HepG2 (cell line): ENCODE data around the gene ARHGAP12. TPM values are rescaled to one million over a fixed set of nuclear protein-coding genes. Genes with fewer than 3 reads are reported as not detected.

Experiments
- ELF1 ChIP-seq: sonication (generic); formaldehyde crosslinking; IDR thresholded peaks from 2 replicates; pipeline ENCODE4 v1.4.0; 2020; ENCODE audit warnings: missing genetic modification reagents
- PHF5A ChIP-seq: IDR thresholded peaks from one replicate; pipeline ENCODE4 v1.6.1; 2018; ENCODE audit warnings: low read depth, missing genetic modification reagents; ENCODE audit not compliant: unreplicated experiment
- POLR2A ChIP-seq, 2 experiments: IDR thresholded peaks; 2 replicates each; pipeline ENCODE4 v1.6.1; 2011; ENCODE audit warnings: low read depth in 2 of 2, low read length in 2 of 2, mild to moderate bottlenecking in 1 of 2, moderate library complexity in 1 of 2; ENCODE audit not compliant: insufficient read depth in 1 of 2
- RXRA ChIP-seq: sonication (generic); formaldehyde crosslinking; IDR thresholded peaks from 2 replicates; pipeline ENCODE4 v1.5.1; 2020; ENCODE audit warnings: missing genetic modification reagents
- XRCC5 ChIP-seq: fragments of 200-400 bp; formaldehyde crosslinking; optimal IDR thresholded peaks from 2 replicates; pipeline ENCODE3; 2017; ENCODE audit warnings: mild to moderate bottlenecking, low read length
- ZEB1 ChIP-seq: IDR thresholded peaks from 2 replicates; pipeline ENCODE4 v1.6.1; 2012; ENCODE audit warnings: mild to moderate bottlenecking, low read depth, inconsistent platforms; ENCODE audit not compliant: insufficient replicate concordance
- ZNF253 ChIP-seq: sonication (generic); formaldehyde crosslinking; IDR thresholded peaks from 2 replicates; pipeline ENCODE4 v1.8.0; 2022; ENCODE audit warnings: mild to moderate bottlenecking, missing genetic modification reagents, borderline replicate concordance
- polyA plus RNA-seq, 8 experiments: library from polyadenylated mRNA; depleted of rRNA in 3 of 8; stranded (reverse) in 7 of 8; unstranded in 1 of 8; fragments of >200 nt; fragmentation: Illumina TruSeq in 4 of 8; extraction: Trizol in 4 of 8; gene quantifications; 2 replicates each; pipeline versions ENCODE4 v1.2.1 to v1.2.3, GENCODE V29; 2011 to 2016; ENCODE audit warnings: low read depth in 4 of 8, missing spikeins in 1 of 8, mixed read lengths in 1 of 8; ENCODE audit not compliant: insufficient read depth in 1 of 8
- total RNA-seq, 5 experiments: library from RNA; depleted of rRNA; stranded (reverse); fragments of >200 nt; fragmentation: Illumina TruSeq; extraction: Trizol; gene quantifications; 2 replicates each; pipeline ENCODE4 v1.2.3, GENCODE V29; 2016; ENCODE audit warnings: low read depth in 1 of 5
- TF ChIP-seq, protein P1 (sequence below): sonication (generic); formaldehyde crosslinking; IDR thresholded peaks from 2 replicates; pipeline ENCODE4 v1.4.0; 2020; ENCODE audit warnings: low read depth, missing genetic modification reagents
- TF ChIP-seq, protein P2 (sequence below): IDR thresholded peaks from 2 replicates; pipeline ENCODE4 v1.6.1; 2016
- TF ChIP-seq, protein P3 (sequence below): sonication (generic); formaldehyde crosslinking; IDR thresholded peaks from 2 replicates; pipeline ENCODE4 v1.4.0; 2020; ENCODE audit warnings: missing genetic modification reagents, borderline replicate concordance
- TF ChIP-seq, protein P4 (sequence below): IDR thresholded peaks from 2 replicates; pipeline ENCODE4 v1.6.1; 2018; ENCODE audit warnings: missing genetic modification reagents, mild to moderate bottlenecking, missing compliant biosample characterization
- TF ChIP-seq, protein P5 (sequence below): IDR thresholded peaks from 2 replicates; pipeline ENCODE4 v1.4.0; 2020; ENCODE audit warnings: mild to moderate bottlenecking, missing genetic modification reagents
- TF ChIP-seq, protein P6 (sequence below): sonication (generic); formaldehyde crosslinking; IDR thresholded peaks from 2 replicates; pipeline ENCODE4 v1.5.1; 2020; ENCODE audit warnings: mild to moderate bottlenecking, missing genetic modification reagents, moderate library complexity

ARHGAP12 gene
- total and polyA plus RNA-seq, 2 of the 13 experiments (the other 11 are each of a cell fraction or from before 2014, with no cell fraction given), result 25.0 to 54.6 TPM

DNA sequence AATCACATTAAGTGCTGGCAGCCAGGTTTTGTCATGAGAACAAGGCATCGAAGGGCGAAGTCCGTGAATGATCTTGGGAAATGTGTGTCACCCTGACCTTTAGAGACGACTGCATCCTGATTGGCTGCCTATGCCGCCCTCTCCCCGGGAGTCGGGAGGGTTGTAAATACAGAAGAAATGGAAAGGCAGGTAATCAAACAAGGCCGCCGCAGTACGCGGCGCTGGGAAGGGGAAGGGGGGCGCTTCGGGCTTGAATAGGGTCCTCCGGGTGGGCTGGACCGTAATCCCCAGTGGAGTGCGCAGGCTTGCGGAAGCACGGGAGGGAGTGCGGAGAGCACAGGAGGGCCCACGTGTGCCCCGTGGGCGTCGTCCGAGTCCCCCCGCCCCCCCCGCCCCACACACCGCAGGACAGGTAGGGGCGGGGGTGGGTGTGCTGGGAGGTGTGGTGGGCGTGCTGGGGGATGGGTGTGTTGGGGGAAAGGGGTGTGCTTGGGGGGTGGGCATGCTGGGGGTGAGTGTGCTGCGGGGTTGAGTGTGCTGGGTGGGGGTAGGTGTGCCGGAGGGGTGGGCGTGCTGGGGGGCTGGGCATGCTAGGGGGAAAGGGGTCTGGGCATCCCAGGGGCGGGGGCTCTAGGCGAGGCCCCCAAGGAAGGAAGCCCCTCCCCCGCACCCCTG lies 169.4 kb downstream of the ARHGAP12 start (continued):
- TF ChIP-seq, protein P1, sequence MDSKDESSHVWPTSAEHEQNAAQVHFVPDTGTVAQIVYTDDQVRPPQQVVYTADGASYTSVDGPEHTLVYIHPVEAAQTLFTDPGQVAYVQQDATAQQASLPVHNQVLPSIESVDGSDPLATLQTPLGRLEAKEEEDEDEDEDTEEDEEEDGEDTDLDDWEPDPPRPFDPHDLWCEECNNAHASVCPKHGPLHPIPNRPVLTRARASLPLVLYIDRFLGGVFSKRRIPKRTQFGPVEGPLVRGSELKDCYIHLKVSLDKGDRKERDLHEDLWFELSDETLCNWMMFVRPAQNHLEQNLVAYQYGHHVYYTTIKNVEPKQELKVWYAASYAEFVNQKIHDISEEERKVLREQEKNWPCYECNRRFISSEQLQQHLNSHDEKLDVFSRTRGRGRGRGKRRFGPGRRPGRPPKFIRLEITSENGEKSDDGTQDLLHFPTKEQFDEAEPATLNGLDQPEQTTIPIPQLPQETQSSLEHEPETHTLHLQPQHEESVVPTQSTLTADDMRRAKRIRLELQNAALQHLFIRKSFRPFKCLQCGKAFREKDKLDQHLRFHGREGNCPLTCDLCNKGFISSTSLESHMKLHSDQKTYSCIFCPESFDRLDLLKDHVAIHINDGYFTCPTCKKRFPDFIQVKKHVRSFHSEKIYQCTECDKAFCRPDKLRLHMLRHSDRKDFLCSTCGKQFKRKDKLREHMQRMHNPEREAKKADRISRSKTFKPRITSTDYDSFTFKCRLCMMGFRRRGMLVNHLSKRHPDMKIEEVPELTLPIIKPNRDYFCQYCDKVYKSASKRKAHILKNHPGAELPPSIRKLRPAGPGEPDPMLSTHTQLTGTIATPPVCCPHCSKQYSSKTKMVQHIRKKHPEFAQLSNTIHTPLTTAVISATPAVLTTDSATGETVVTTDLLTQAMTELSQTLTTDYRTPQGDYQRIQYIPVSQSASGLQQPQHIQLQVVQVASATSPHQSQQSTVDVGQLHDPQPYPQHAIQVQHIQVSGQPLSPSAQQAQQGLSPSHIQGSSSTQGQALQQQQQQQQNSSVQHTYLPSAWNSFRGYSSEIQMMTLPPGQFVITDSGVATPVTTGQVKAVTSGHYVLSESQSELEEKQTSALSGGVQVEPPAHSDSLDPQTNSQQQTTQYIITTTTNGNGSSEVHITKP, result no peak
- TF ChIP-seq POLR2A (IDR thresholded peaks at IDR 0.05; ENCODE audit: insufficient read depth in 1 of 2, low read depth in 2 of 2, low read length in 2 of 2) (no peak), PHF5A (no peak), XRCC5 (peak; percentile 61), ELF1 (0 out of 2 replicates have a peak, but pooled peaks have one; percentile 15), ZEB1 (peak; percentile 33), RXRA (CRISPR knock-in tag) (no peak), ZNF253 (CRISPR knock-in tag) (no peak)
- TF ChIP-seq, protein P2, sequence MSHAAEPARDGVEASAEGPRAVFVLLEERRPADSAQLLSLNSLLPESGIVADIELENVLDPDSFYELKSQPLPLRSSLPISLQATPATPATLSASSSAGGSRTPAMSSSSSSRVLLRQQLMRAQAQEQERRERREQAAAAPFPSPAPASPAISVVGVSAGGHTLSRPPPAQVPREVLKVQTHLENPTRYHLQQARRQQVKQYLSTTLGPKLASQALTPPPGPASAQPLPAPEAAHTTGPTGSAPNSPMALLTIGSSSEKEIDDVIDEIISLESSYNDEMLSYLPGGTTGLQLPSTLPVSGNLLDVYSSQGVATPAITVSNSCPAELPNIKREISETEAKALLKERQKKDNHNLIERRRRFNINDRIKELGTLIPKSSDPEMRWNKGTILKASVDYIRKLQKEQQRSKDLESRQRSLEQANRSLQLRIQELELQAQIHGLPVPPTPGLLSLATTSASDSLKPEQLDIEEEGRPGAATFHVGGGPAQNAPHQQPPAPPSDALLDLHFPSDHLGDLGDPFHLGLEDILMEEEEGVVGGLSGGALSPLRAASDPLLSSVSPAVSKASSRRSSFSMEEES (CRISPR knock-in tag), result 0 out of 2 replicates have a peak, but pooled peaks have one; percentile 17
- TF ChIP-seq, protein P3, sequence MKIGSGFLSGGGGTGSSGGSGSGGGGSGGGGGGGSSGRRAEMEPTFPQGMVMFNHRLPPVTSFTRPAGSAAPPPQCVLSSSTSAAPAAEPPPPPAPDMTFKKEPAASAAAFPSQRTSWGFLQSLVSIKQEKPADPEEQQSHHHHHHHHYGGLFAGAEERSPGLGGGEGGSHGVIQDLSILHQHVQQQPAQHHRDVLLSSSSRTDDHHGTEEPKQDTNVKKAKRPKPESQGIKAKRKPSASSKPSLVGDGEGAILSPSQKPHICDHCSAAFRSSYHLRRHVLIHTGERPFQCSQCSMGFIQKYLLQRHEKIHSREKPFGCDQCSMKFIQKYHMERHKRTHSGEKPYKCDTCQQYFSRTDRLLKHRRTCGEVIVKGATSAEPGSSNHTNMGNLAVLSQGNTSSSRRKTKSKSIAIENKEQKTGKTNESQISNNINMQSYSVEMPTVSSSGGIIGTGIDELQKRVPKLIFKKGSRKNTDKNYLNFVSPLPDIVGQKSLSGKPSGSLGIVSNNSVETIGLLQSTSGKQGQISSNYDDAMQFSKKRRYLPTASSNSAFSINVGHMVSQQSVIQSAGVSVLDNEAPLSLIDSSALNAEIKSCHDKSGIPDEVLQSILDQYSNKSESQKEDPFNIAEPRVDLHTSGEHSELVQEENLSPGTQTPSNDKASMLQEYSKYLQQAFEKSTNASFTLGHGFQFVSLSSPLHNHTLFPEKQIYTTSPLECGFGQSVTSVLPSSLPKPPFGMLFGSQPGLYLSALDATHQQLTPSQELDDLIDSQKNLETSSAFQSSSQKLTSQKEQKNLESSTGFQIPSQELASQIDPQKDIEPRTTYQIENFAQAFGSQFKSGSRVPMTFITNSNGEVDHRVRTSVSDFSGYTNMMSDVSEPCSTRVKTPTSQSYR (CRISPR knock-in tag), result peak; percentile 8; the same call in 1 of the 2 replicates
- TF ChIP-seq, protein P4, sequence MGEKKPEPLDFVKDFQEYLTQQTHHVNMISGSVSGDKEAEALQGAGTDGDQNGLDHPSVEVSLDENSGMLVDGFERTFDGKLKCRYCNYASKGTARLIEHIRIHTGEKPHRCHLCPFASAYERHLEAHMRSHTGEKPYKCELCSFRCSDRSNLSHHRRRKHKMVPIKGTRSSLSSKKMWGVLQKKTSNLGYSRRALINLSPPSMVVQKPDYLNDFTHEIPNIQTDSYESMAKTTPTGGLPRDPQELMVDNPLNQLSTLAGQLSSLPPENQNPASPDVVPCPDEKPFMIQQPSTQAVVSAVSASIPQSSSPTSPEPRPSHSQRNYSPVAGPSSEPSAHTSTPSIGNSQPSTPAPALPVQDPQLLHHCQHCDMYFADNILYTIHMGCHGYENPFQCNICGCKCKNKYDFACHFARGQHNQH, result peak; percentile 42; the same call in 1 of the 2 replicates
- TF ChIP-seq, protein P5, sequence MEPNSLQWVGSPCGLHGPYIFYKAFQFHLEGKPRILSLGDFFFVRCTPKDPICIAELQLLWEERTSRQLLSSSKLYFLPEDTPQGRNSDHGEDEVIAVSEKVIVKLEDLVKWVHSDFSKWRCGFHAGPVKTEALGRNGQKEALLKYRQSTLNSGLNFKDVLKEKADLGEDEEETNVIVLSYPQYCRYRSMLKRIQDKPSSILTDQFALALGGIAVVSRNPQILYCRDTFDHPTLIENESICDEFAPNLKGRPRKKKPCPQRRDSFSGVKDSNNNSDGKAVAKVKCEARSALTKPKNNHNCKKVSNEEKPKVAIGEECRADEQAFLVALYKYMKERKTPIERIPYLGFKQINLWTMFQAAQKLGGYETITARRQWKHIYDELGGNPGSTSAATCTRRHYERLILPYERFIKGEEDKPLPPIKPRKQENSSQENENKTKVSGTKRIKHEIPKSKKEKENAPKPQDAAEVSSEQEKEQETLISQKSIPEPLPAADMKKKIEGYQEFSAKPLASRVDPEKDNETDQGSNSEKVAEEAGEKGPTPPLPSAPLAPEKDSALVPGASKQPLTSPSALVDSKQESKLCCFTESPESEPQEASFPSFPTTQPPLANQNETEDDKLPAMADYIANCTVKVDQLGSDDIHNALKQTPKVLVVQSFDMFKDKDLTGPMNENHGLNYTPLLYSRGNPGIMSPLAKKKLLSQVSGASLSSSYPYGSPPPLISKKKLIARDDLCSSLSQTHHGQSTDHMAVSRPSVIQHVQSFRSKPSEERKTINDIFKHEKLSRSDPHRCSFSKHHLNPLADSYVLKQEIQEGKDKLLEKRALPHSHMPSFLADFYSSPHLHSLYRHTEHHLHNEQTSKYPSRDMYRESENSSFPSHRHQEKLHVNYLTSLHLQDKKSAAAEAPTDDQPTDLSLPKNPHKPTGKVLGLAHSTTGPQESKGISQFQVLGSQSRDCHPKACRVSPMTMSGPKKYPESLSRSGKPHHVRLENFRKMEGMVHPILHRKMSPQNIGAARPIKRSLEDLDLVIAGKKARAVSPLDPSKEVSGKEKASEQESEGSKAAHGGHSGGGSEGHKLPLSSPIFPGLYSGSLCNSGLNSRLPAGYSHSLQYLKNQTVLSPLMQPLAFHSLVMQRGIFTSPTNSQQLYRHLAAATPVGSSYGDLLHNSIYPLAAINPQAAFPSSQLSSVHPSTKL (CRISPR knock-in tag), result peak; percentile 52
- TF ChIP-seq, protein P6, sequence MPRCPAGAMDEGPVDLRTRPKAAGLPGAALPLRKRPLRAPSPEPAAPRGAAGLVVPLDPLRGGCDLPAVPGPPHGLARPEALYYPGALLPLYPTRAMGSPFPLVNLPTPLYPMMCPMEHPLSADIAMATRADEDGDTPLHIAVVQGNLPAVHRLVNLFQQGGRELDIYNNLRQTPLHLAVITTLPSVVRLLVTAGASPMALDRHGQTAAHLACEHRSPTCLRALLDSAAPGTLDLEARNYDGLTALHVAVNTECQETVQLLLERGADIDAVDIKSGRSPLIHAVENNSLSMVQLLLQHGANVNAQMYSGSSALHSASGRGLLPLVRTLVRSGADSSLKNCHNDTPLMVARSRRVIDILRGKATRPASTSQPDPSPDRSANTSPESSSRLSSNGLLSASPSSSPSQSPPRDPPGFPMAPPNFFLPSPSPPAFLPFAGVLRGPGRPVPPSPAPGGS (CRISPR knock-in tag), result no peak
